HCEC 1CT (cell line): ENCODE data around the gene PLEKHA7.
"Not testable (repeated sequence)": the region's sequence is repeated elsewhere in the genome, so short reads cannot be mapped to it uniquely, and the experiment has no call there.

Experiments
- DNase-seq: peaks from one replicate; pipeline ENCODE4 v3.0.0-alpha.2; 2017

The PLEKHA7 gene

GRCh38 chr11:16977136-16977993 is 36.8 kb downstream of the PLEKHA7 start:
- DNase-seq, result no peak

- DNase-seq, result no peak
Observed at GRCh38 chr11:16976379-16976778, 37.8 kb downstream of the PLEKHA7 start.

- no peak for DNase-seq
Observed at GRCh38 chr11:16975906-16976305, 38.3 kb downstream of the PLEKHA7 start.

- no peak for DNase-seq
Observed at GRCh38 chr11:16973338-16973964, 40.8 kb downstream of the PLEKHA7 start.

- DNase-seq, result no peak
Observed at GRCh38 chr11:16969010-16969999, 44.9 kb downstream of the PLEKHA7 start.

- DNase-seq, result no peak
Observed at GRCh38 chr11:16968196-16968595, 46.0 kb downstream of the PLEKHA7 start.

GRCh38 chr11:16966930-16967671 is 47.1 kb downstream of the PLEKHA7 start:
- no peak for DNase-seq

- DNase-seq, result no peak
Observed at GRCh38 chr11:16964501-16964900, 49.7 kb downstream of the PLEKHA7 start.

- no peak for DNase-seq
Observed at GRCh38 chr11:16963316-16963876, 50.8 kb downstream of the PLEKHA7 start.

- DNase-seq, result not testable (repeated sequence)
Observed at GRCh38 chr11:16962589-16962988, 51.6 kb downstream of the PLEKHA7 start.

- no peak for DNase-seq
Observed at GRCh38 chr11:16962146-16962545, 52.1 kb downstream of the PLEKHA7 start.

GRCh38 chr11:16960250-16960649 is 54.0 kb downstream of the PLEKHA7 start:
- DNase-seq, result no peak

- DNase-seq, result no peak
Observed at GRCh38 chr11:16959602-16960001, 54.6 kb downstream of the PLEKHA7 start.

GRCh38 chr11:16958833-16959232 is 55.4 kb downstream of the PLEKHA7 start:
- no peak for DNase-seq

- no peak for DNase-seq
Observed at GRCh38 chr11:16956538-16957153, 57.6 kb downstream of the PLEKHA7 start.

- no peak for DNase-seq
Observed at GRCh38 chr11:16953663-16954062, 60.6 kb downstream of the PLEKHA7 start.

- no peak for DNase-seq
Observed at GRCh38 chr11:16946477-16947282, 67.5 kb downstream of the PLEKHA7 start.

- peak; percentile 44 for DNase-seq
Observed at GRCh38 chr11:16945671-16946469, 68.3 kb downstream of the PLEKHA7 start.

GRCh38 chr11:16942911-16943310 is 71.3 kb downstream of the PLEKHA7 start:
- no peak for DNase-seq

- no peak for DNase-seq
Observed at GRCh38 chr11:16942342-16942741, 71.9 kb downstream of the PLEKHA7 start.
